Heart right ventricle (tissue), 16 donors: ENCODE data around the gene PPFIA2. TPM values are rescaled to one million over a fixed set of nuclear protein-coding genes. Genes with fewer than 3 reads are reported as not detected.

Source experiments
- ATAC-seq, 8 donors: fragments of 200-7000 bp; cut with Tn5 transposase; one replicate each; pipeline ENCODE4 v1.9.1; 2020; ENCODE audit warnings: mild to moderate bottlenecking in 8 of 8, moderate library complexity in 8 of 8, moderate number of reproducible peaks in 1 of 8
- DNase-seq, 2 donors: peaks; one replicate each; pipeline ENCODE4 v3.0.0-alpha.2; 2020
- H3K27ac ChIP-seq, 10 donors: fragments of 200-600 bp; sonication (generic) in 2 of 10; one replicate each; pipeline versions ENCODE4 v1.5.0 to v1.8.0; 2020 to 2022; ENCODE audit warnings: mild to moderate bottlenecking in 3 of 10
- H3K27me3 ChIP-seq, 7 donors: fragments of 200-600 bp; one replicate each; pipeline ENCODE4 v1.8.0; 2021 to 2022; ENCODE audit warnings: mild to moderate bottlenecking in 2 of 7
- H3K36me3 ChIP-seq, 9 donors: fragments of 200-600 bp; sonication (generic) in 1 of 9; one replicate each; pipeline versions ENCODE4 v1.5.0 to v1.8.0; 2020 to 2022; ENCODE audit warnings: mild to moderate bottlenecking in 2 of 9
- H3K4me1 ChIP-seq, 9 donors: fragments of 200-600 bp; sonication (generic) in 1 of 9; one replicate each; pipeline versions ENCODE4 v1.5.0 to v1.8.0; 2020 to 2022; ENCODE audit warnings: mild to moderate bottlenecking in 4 of 9
- H3K4me3 ChIP-seq, 10 donors: fragments of 200-600 bp; sonication (generic) in 2 of 10; one replicate each; pipeline versions ENCODE4 v1.5.0 to v1.8.0; 2020 to 2022; ENCODE audit warnings: mild to moderate bottlenecking in 7 of 10, moderate library complexity in 2 of 10
- H3K9me3 ChIP-seq, 11 donors: fragments of 200-600 bp in 10 of 11; sonication (generic) in 2 of 11; one replicate each; pipeline versions ENCODE4 v1.5.0 to v1.8.0; 2013 to 2022; ENCODE audit warnings: mild to moderate bottlenecking in 2 of 11, control low read depth in 1 of 11, moderate library complexity in 1 of 11
- WGBS, 2 donors: extraction: QIAGEN DNeasy Blood & Tissue Kit; methylation state at CpG; one replicate each; pipeline ENCODE4 v1.1.7; 2013; ENCODE audit warnings: inconsistent platforms in 1 of 2; 5-methylcytosine and 5-hydroxymethylcytosine counted together
- intact Hi-C, 10 donors: fragments of 100-400 bp; cut with DNase I; formaldehyde crosslinking; loops; one replicate each; pipeline versions ENCODE4 v1.11.1 to v1.14.2; 2022
- polyA plus RNA-seq, 2 donors: library from polyadenylated mRNA; stranded (reverse); fragments of 200-250 nt; gene quantifications; one replicate each; pipeline ENCODE4 v1.2.3, GENCODE V29; 2013
- total RNA-seq, 10 donors: library from RNA; stranded (reverse); fragmentation: NEBNext Ultra II Directional in 3 of 10; extraction: Animal tissue kit (Norgen Biotek cat#: 25700) in 3 of 10; gene quantifications; one replicate each; pipeline versions ENCODE4 v1.2.1 to v1.2.4, GENCODE V29; 2021 to 2023
- TF ChIP-seq, protein P1 (sequence below), 9 donors: fragments of 200-600 bp; sonication (generic) in 2 of 9; IDR thresholded peaks; one replicate each; pipeline versions ENCODE4 v1.5.0 to v1.8.0; 2021 to 2022; ENCODE audit warnings: antibody characterized with exemption in 9 of 9, mild to moderate bottlenecking in 5 of 9, moderate library complexity in 1 of 9
- donor health status: Arrhythmogenic right ventricular cardiomyopathy.
- donor health status: ischemic (EF 13 %, LVEDD 7.1; RV severe dilation, severe dysfunction).
- donor health status: healthy with polysubstance abuse.
- donor health status: DM: no; HTN: yes; CAD: no.
- donor health status: DM: no; HTN: no; CAD: no.
- donor health status: ischemic (EF 25% LVEDD 6.9; RV normal size, moderate dysfunction).
- donor health status: ischemic (EF 25% LVEDD 5.7; RV mildly dilated, moderate dysfunction).
- donor health status: healthy.
- donor health status: DM: yes; HTN: yes; CAD: no.
- donor health status: Ischemic cardiomyopathy.
- donor health status: ischemic (EF 35%, LVEDD 5.7; RV mildly dilated, moderate dysfunction).
- donor health status: nonischemic (EF 11% LVEDD 7.7; RV severe dilation, severe dysfunction).
- donor health status: DM: yes; HTN: yes; CAD: no.
- donor health status: PGD.
- donor health status: ischemic (EF 29% LVEDD 5.4; RV normal size, mild dysfunction).
- donor health status: nonischemic (EF 23%, LVEDD 6.1; RV moderate dilation, normal function).

PPFIA2 gene
- total and polyA plus RNA-seq, 12 donors = 0.15 to 1.3 (median 0.52) TPM; not detected in 1

DNA sequence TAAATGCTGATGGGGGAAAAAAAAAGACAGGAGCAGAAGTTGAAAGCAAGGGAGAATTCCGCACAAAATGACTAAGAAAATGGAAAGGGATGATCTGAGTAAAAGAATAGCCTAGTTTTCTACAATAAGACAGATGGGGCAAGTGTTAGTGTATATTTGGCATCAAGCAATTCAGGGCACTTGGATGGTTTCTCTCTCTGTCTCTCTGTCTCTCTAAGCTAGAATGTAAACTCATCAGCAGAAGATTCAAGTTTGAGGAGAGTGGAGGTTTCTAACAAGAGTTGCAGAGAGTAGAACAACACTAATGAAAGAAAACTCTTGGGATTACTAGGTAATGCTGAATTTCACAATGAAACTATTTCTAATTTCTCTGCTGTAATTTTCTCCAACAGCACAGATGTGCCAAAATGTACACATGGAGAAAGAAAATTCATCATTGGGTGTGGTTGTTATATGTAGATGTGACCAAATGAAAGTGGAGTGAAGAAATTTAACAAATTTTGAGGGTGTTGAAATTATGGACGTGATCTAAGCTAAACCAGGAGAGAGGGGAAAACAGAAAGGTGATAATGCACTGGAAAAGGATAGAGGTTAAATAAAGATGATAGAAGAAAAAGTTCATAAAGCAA lies 444.1 kb downstream of the PPFIA2 start:
- ATAC-seq = no peak
- Histone ChIP-seq H3K36me3 (no peaks in the 10 kb centered on the region), H3K9me3 (no peaks in the 10 kb centered on the region), H3K4me1 (no peaks in the 10 kb centered on the region), H3K4me3 (no peak overlapping the region), H3K27ac (no peak overlapping the region), H3K27me3 (no peaks in the 10 kb centered on the region)
- TF ChIP-seq, protein P1, sequence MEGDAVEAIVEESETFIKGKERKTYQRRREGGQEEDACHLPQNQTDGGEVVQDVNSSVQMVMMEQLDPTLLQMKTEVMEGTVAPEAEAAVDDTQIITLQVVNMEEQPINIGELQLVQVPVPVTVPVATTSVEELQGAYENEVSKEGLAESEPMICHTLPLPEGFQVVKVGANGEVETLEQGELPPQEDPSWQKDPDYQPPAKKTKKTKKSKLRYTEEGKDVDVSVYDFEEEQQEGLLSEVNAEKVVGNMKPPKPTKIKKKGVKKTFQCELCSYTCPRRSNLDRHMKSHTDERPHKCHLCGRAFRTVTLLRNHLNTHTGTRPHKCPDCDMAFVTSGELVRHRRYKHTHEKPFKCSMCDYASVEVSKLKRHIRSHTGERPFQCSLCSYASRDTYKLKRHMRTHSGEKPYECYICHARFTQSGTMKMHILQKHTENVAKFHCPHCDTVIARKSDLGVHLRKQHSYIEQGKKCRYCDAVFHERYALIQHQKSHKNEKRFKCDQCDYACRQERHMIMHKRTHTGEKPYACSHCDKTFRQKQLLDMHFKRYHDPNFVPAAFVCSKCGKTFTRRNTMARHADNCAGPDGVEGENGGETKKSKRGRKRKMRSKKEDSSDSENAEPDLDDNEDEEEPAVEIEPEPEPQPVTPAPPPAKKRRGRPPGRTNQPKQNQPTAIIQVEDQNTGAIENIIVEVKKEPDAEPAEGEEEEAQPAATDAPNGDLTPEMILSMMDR (IDR thresholded peaks at IDR 0.05) = no peak
- intact Hi-C loops = no loop called here
- DNase-seq = no peak
- WGBS, 2 donors = 65 to 85% methylated on average over 2 of the region's 2 CpGs

DNA sequence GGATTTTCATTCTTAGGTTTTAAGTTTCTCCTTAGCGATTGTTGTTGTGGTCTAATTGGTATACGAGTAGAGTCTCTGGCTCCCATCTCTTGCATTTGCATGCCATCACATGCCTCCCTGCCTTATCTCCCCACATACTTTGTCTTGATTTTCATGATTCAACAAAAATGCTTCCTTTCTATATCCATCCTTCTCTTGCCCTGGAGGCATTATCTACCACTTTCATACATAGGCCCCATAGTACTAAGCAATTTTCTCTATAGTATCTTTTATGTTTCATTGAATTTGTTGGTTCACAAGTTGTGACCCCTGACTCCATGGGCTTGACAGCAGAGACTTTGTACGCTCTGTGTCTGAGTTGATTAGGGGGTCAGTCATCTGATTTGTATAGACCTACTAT lies 455.2 kb downstream of the PPFIA2 start:
- Histone ChIP-seq H3K27me3 (no peaks in the 10 kb centered on the region), H3K4me3 (no peak overlapping the region), H3K4me1 (no peaks in the 10 kb centered on the region), H3K36me3 (no peaks in the 10 kb centered on the region), H3K27ac (no peak overlapping the region), H3K9me3 (no peaks in the 10 kb centered on the region)
- DNase-seq (no peak), ATAC-seq (no peak)
- WGBS, 2 donors = 85 to 86% methylated on average over 3 of the region's 3 CpGs
- intact Hi-C loops = no loop called here
- TF ChIP-seq, protein P1 (IDR thresholded peaks at IDR 0.05) = no peak

DNA sequence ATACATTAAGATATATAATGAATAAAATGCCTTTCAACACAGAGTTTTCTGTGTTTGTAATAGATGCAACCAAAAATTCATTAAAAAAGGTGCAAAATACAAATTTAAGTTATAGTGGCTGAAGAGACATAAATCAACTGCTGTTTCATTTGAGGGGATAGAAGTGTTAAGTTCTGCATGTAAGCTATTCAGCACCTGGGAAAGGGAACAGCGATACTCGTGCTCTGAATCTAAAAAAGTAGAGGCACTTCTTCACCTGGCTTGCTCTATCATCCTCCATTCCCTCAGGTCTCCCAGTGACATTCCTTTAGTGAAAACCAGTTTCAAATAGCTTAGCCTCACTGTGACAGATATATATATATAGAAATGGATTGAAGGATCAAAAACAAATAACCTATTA lies 458.7 kb downstream of the PPFIA2 start:
- no peak overlapping the region for H3K4me3 ChIP-seq
- intact Hi-C loops = no loop called here
- no peak for ATAC-seq
- DNase-seq = no peak
- TF ChIP-seq, protein P1 (IDR thresholded peaks at IDR 0.05) = no peak
- 49 to 50% methylated on average over 2 of the region's 2 CpGs for WGBS, 2 donors
- no peaks in the 10 kb centered on the region for H3K9me3 ChIP-seq
- no peaks in the 10 kb centered on the region for H3K27me3 ChIP-seq
- no peaks in the 10 kb centered on the region for H3K4me1 ChIP-seq
- H3K36me3 ChIP-seq = no peaks in the 10 kb centered on the region
- no peak overlapping the region for H3K27ac ChIP-seq

DNA sequence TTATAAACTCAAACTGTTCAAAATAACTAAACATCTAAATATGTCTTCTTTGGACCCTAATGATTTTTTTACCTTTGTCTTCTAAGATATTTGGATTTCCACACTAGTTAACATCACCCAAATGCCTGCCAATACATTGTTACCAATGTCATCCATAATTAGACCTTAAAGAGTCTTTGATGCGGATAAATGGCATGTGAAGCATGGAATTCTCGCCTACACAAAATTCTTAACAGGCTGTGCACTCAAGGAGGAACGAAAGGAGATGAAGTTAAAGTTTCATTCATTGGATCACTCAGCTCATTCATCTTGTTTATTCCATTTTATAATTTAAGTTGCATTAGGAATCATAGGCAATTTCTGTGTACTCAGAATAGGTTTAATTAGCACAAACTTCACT lies 461.5 kb downstream of the PPFIA2 start:
- TF ChIP-seq, protein P1 (IDR thresholded peaks at IDR 0.05) = no peak
- H3K36me3 ChIP-seq = no peaks in the 10 kb centered on the region
- no peak overlapping the region for H3K4me3 ChIP-seq
- no peak for ATAC-seq
- H3K27ac ChIP-seq = no peak overlapping the region
- intact Hi-C loops = no loop called here
- H3K4me1 ChIP-seq = no peaks in the 10 kb centered on the region
- peaks cover 0 to 7% (median 0%) of the 10 kb centered on the region in 11 donors for H3K9me3 ChIP-seq
- no peaks in the 10 kb centered on the region for H3K27me3 ChIP-seq
- WGBS, 2 donors = 51 to 55% methylated on average over 3 of the region's 3 CpGs
- DNase-seq = no peak
